Transverse colon (tissue), 4 donors: Measurements from ENCODE around the gene VWA3B. TPM values are rescaled to one million over a fixed set of nuclear protein-coding genes. Genes with fewer than 3 reads are reported as not detected.

Experiments
- DNase-seq: peaks from one replicate; pipeline ENCODE4 v3.0.0-alpha.2; 2019
- H3K27ac ChIP-seq, 4 donors: fragments of 200-600 bp; sonication (generic); 2 replicates each; pipeline ENCODE4 v1.5.1; 2016 to 2018; ENCODE audit warnings: inconsistent platforms in 4 of 4
- H3K27me3 ChIP-seq: fragments of 200-600 bp; sonication (generic); 2 replicates; pipeline ENCODE4 v1.5.1; 2017; ENCODE audit warnings: inconsistent platforms
- H3K36me3 ChIP-seq, 4 donors: fragments of 200-600 bp; sonication (generic); 2 replicates each; pipeline ENCODE4 v1.5.1; 2017 to 2019; ENCODE audit warnings: inconsistent platforms in 4 of 4
- H3K4me1 ChIP-seq, 4 donors: fragments of 200-600 bp; sonication (generic); 2 replicates each; pipeline ENCODE4 v1.5.1; 2017 to 2020; ENCODE audit warnings: inconsistent platforms in 4 of 4
- H3K4me3 ChIP-seq, 4 donors: fragments of 200-600 bp; sonication (generic); 1 replicate in 1 of 4; 2 replicates in 3 of 4; pipeline versions ENCODE4 v1.5.1 to v1.6.1; 2017 to 2019; ENCODE audit warnings: inconsistent platforms in 4 of 4
- H3K9me3 ChIP-seq, 2 donors: fragments of 200-600 bp; sonication (generic); 2 replicates each; pipeline ENCODE4 v1.5.1; 2017 to 2019; ENCODE audit warnings: inconsistent platforms in 2 of 2
- EP300 ChIP-seq: sonication (generic); formaldehyde crosslinking; IDR thresholded peaks from one replicate; pipeline ENCODE4 v1.6.1; 2017; ENCODE audit warnings: antibody characterized with exemption, low read depth
- POLR2A ChIP-seq: fragments of 450-650 bp; IDR thresholded peaks from one replicate; pipeline ENCODE4 v1.6.1; 2016; ENCODE audit warnings: antibody characterized with exemption, mild to moderate bottlenecking, moderate library complexity
- POLR2AphosphoS5 ChIP-seq, 3 donors: sonication (generic); formaldehyde crosslinking; IDR thresholded peaks; one replicate each; pipeline ENCODE4 v1.6.1; 2016; ENCODE audit warnings: antibody characterized with exemption in 3 of 3
- WGBS, 2 donors: methylation state at CpG; one replicate each; pipeline ENCODE4 v1.1.5; 2018; ENCODE audit warnings: low coverage in 1 of 2; 5-methylcytosine and 5-hydroxymethylcytosine counted together
- in situ Hi-C, 4 donors: fragments of 200-750 bp; cut with MboI; loops; one replicate each; pipeline versions ENCODE4 v1.15.0 to v1.15.1; 2017; ENCODE audit warnings: low sequenced_read_pairs in 3 of 4, low pct_ligation_motif_present in 1 of 4, low pct_unique_long_range_greater_than_20kb in 1 of 4
- intact Hi-C: fragments of 100-400 bp; cut with DNase I; formaldehyde crosslinking; loops from one replicate; pipeline ENCODE4 v1.15.1; 2023; ENCODE audit warnings: low total_unique reads
- total RNA-seq, 4 donors: library from RNA; depleted of rRNA; stranded (reverse); fragments of >200 nt; gene quantifications; one replicate each; pipeline ENCODE4 v1.1.0, GENCODE V29; 2016
- TF ChIP-seq, protein P1 (sequence below), 5 experiments: fragments of 200-600 bp in 3 of 5; fragments of 450-650 bp in 2 of 5; sonication (generic) in 3 of 5; IDR thresholded peaks; 1 replicate in 2 of 5; 2 replicates in 3 of 5; pipeline ENCODE4 v1.5.1; 2016 to 2017; ENCODE audit warnings: antibody characterized with exemption in 5 of 5, inconsistent platforms in 3 of 5, mild to moderate bottlenecking in 2 of 5, moderate library complexity in 1 of 5

Gene VWA3B
- total RNA-seq, 4 donors from 2014 or later, result 0.41 to 0.48 TPM; not detected in 2

DNA sequence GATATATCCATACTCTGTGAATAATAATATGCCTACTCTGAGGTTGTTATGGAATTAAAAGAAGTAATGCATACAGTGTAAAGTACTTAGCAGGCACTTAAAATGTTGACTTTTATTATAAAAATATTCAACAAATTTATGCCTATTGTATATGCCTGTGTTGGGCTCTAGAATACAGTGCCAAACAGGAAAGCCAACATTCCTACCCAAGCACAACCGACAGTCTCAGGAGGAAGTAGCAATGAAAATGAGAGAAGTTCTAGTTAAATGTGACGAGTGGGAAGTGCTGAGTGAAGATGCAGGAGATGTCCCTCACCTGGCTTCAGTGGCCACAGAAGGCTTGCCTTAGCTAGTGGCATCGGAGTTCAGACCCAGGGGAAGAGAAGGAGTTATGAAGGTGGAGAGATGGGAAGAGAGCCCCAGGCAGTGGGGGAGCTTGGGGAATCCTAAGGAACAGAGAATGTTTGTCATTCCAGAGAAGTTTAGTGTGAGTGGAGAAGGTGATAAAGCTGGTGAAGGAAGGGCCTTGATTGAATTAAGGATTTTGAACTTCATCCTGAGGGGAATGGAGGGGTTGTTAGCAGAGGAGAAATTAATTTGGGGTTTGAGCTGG lies 153.9 kb downstream of the VWA3B start:
- Histone ChIP-seq H3K9me3 (no peaks in the 10 kb centered on the region), H3K4me3 (no peak overlapping the region), H3K36me3 (no peaks in the 10 kb centered on the region), H3K27ac (no peak overlapping the region), H3K27me3 (no peaks in the 10 kb centered on the region), H3K4me1 (no peaks in the 10 kb centered on the region)
- TF ChIP-seq EP300 (no peak), POLR2A (no peak), POLR2AphosphoS5 (IDR thresholded peaks at IDR 0.05) (no peak)
- TF ChIP-seq, protein P1, sequence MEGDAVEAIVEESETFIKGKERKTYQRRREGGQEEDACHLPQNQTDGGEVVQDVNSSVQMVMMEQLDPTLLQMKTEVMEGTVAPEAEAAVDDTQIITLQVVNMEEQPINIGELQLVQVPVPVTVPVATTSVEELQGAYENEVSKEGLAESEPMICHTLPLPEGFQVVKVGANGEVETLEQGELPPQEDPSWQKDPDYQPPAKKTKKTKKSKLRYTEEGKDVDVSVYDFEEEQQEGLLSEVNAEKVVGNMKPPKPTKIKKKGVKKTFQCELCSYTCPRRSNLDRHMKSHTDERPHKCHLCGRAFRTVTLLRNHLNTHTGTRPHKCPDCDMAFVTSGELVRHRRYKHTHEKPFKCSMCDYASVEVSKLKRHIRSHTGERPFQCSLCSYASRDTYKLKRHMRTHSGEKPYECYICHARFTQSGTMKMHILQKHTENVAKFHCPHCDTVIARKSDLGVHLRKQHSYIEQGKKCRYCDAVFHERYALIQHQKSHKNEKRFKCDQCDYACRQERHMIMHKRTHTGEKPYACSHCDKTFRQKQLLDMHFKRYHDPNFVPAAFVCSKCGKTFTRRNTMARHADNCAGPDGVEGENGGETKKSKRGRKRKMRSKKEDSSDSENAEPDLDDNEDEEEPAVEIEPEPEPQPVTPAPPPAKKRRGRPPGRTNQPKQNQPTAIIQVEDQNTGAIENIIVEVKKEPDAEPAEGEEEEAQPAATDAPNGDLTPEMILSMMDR (IDR thresholded peaks at IDR 0.05), result no peak
- intact Hi-C loops, result no loop called here
- in situ Hi-C loops, result no loop called here
- no peak for DNase-seq
- 63 to 83% methylated on average over 2 to 3 of the region's 3 CpGs for WGBS, 2 donors

DNA sequence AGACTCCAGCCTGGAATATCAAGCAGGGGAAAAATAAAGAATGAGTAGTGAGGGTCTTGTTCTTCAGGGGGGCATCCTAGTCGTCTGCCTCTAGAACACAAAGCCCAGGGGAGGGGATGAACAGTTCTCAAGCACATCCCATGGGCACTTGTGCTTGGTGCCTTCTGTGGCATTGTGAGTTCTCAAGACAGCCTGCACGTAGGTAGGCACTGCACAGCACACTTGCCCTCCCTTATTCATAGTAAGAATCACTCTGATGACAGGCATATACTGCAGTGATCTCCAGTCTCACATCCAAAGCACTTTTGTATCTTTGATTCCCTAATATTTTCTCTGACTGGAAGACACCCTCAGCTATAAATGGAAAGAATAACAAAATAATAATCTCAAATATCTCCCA lies 154.6 kb downstream of the VWA3B start:
- H3K27ac ChIP-seq, result no peak overlapping the region
- intact Hi-C loops, result no loop called here

GRCh38 chr2:98242003-98242402 lies 155.0 kb downstream of the VWA3B start:
- no peaks in the 10 kb centered on the region for H3K4me1 ChIP-seq
- in situ Hi-C loops, result no loop called here
- 82 to 91% methylated on average over 5 of the region's 5 CpGs for whole genome bisulfite sequencing, 2 donors
- no peak for DNase-seq
- intact Hi-C loops, result no loop called here
- no peaks in the 10 kb centered on the region for H3K27me3 ChIP-seq
- H3K27ac ChIP-seq, result no peak overlapping the region
- no peak overlapping the region for H3K4me3 ChIP-seq
- H3K36me3 ChIP-seq, result no peaks in the 10 kb centered on the region
- TF ChIP-seq, protein P1 (IDR thresholded peaks at IDR 0.05), result no peak
- TF ChIP-seq POLR2A (no peak), POLR2AphosphoS5 (IDR thresholded peaks at IDR 0.05) (no peak), EP300 (no peak)
- H3K9me3 ChIP-seq, result peaks cover 0 to 5% of the 10 kb centered on the region in 2 donors

More for the DNA sequence above, 154.6 kb downstream of the VWA3B start:
- Histone ChIP-seq H3K4me3 (no peak overlapping the region), H3K9me3 (peaks cover 0 to 1% of the 10 kb centered on the region in 2 donors), H3K36me3 (no peaks in the 10 kb centered on the region), H3K27me3 (no peaks in the 10 kb centered on the region), H3K4me1 (no peaks in the 10 kb centered on the region)
- in situ Hi-C loops, result no loop called here
- 80% methylated on average over 2 of the region's 2 CpGs; no CpG with 5 or more reads in 1 of the 2 donors for WGBS, 2 donors
- no peak for DNase-seq
- TF ChIP-seq, protein P1 (IDR thresholded peaks at IDR 0.05), result no peak
- no peak for TF ChIP-seq POLR2AphosphoS5 (IDR thresholded peaks at IDR 0.05)
- no peak for TF ChIP-seq EP300
- TF ChIP-seq POLR2A, result no peak

DNA sequence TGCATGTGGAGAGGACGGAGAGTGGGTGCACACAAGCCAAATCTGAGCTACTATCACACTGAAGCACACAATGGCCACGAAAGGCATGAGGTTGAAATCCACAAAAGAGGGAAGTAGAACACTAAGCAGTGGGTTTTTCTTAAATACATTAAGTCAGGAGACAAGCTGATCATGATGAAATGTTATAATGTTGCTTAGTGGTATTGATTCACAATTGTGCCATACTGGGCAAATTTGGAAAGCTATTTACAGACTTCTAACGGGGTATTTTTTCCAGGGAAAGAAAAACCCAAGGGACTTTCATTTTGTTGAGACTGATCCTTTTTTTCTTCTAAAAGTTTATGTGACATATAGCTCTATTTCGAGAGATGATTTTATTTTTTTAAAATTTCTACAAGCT lies 158.5 kb downstream of the VWA3B start:
- WGBS, 2 donors, result 50 to 78% methylated on average over 4 of the region's 4 CpGs
- H3K27me3 ChIP-seq, result no peaks in the 10 kb centered on the region
- in situ Hi-C loops, result no loop called here
- H3K4me1 ChIP-seq, result no peaks in the 10 kb centered on the region
- H3K36me3 ChIP-seq, result no peaks in the 10 kb centered on the region
- intact Hi-C loops, result no loop called here
- no peak overlapping the region for H3K4me3 ChIP-seq
- DNase-seq, result no peak
- TF ChIP-seq EP300 (no peak), POLR2A (no peak), POLR2AphosphoS5 (IDR thresholded peaks at IDR 0.05) (no peak)
- TF ChIP-seq, protein P1 (IDR thresholded peaks at IDR 0.05), result no peak
- no peak overlapping the region for H3K27ac ChIP-seq
- peaks cover 8 to 15% of the 10 kb centered on the region in 2 donors for H3K9me3 ChIP-seq
